ENCODE data around the gene ITIH1.
A peak's percentile ranks its signal among the peaks of the same experiment; 100 is the strongest.

DNA sequence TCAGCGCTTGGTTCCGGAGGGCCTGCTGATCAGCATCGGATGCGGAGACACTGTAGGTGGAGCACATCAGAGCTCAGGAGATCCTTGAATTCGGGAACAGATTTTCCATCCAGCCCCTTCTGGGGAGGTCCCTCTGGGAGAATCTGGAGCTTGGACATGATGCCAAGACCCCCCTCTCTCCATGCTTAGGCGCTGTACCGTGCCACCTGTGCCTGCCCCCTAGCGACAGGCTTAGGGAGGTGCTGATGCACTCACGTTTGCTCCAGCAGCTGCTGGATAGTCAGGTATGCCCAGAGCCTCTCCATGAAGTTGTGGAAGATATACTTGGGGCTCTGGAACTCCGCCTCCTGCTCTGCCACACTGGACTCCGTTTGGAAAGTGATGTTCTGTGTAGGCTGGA, 43.3 kb downstream of the ITIH1 start:
- TF ChIP-seq CTCF (IDR thresholded peaks at IDR 0.05) (peak in 11 of 12 donors; percentile 10 to 46 (median 24)), POLR2A (IDR thresholded peaks at IDR 0.05) (no peak)
